Erythroblast (primary cell): ENCODE results near the gene CDC42BPB.
"Not testable (repeated sequence)": the region's sequence is repeated elsewhere in the genome, so short reads cannot be mapped to it uniquely, and the experiment has no call there.

Experiments
- DNase-seq, 2 experiments: peaks; one replicate each; lab custom pipeline; 2025; lab: John Stamatoyannopoulos, UW
- GATA1 ChIP-seq: IDR thresholded peaks from 2 replicates; pipeline ENCODE4 v1.6.1; 2011; ENCODE audit warnings: low read depth, mild to moderate bottlenecking, control low read depth, low read length, moderate library complexity
- POLR2A ChIP-seq: IDR thresholded peaks from 2 replicates; pipeline ENCODE4 v1.6.1; 2011; ENCODE audit warnings: mild to moderate bottlenecking, low read length

CDC42BPB gene

GRCh38 chr14:103030741-103031565 lies 26.4 kb downstream of the CDC42BPB start:
- TF ChIP-seq POLR2A = no peak
- no peak for DNase-seq

GRCh38 chr14:103029936-103030335 lies 27.4 kb downstream of the CDC42BPB start:
- no peak for DNase-seq
- TF ChIP-seq GATA1 (no peak), POLR2A (no peak)

GRCh38 chr14:103028772-103029171 lies 28.6 kb downstream of the CDC42BPB start:
- DNase-seq = no peak
- TF ChIP-seq GATA1 (no peak), POLR2A (no peak)

- DNase-seq = no peak
- no peak for TF ChIP-seq POLR2A
- no peak for TF ChIP-seq GATA1
Observed at GRCh38 chr14:103028161-103028767, 29.1 kb downstream of the CDC42BPB start.

DNA sequence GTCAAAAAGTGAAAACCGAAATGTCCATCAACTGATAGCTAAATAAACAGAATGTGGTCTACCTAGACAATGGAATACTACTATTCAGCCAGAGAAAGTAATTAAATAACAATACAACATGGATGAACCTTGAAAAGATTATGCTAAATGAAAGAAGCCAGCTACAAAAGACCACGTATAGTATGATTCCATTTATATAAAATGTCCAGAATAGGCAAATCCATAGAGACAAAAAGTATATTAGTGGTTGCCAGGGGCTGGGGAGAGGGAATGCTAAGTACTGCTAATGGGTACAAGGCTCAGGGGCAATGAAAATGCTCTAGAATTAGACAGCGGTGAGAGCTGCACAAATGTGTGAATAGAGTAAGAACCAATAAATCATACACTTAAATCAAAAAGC lies 29.9 kb downstream of the CDC42BPB start:
- DNase-seq = no peak
- no peak for TF ChIP-seq POLR2A
- TF ChIP-seq GATA1 = no peak

DNA sequence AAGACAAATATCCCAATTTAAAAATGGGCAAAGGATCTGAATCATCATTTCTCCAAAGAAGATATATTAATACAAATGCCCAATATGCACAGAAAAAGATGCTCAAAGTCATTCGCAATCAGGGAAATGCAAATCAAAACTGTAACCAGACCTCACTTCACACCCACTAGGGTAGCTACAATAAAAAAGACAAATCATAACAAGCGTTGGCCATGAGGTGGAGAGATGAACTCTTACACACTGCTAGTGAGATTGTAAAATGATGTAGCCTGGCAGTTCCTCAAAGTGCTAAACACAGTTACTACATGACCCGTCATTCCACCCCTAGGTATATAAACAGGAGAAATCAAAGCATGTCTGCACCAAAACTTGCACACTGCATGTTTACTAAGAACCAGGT lies 30.4 kb downstream of the CDC42BPB start:
- TF ChIP-seq GATA1 (no peak), POLR2A (no peak)

GRCh38 chr14:103026196-103026595 lies 31.2 kb downstream of the CDC42BPB start:
- not testable (repeated sequence) for DNase-seq

More for the DNA sequence above, 30.4 kb downstream of the CDC42BPB start:
- no peak for DNase-seq

DNA sequence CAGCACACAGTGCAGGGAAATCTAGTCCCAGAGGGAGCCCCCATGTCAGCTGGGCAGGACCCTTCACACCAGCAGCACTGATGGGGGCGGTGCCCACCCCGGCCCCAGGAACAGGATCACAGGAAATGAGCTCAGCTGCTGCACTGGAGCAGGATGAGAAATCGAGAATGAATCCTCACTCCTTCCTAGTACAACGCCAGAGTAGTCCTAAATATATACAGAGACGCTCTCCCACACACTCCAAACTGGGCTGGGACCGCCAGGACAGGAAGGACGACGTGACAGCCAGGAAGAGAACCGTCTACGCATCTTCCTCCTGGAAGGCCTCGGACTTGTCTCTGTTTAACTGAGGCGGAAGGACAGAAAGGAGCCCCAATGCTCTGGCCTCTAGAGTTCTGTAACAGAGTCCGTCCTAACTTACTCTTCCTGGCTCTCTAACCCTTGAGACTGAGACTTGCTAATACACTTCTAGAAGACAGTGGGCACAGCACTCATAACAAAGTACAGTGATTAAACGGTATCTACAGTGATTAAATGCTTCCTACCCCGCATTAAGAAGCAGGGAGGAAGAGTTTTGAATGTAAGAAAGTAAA lies 33.4 kb downstream of the CDC42BPB start:
- TF ChIP-seq GATA1 = no peak
- TF ChIP-seq POLR2A = no peak
- DNase-seq = no peak

DNA sequence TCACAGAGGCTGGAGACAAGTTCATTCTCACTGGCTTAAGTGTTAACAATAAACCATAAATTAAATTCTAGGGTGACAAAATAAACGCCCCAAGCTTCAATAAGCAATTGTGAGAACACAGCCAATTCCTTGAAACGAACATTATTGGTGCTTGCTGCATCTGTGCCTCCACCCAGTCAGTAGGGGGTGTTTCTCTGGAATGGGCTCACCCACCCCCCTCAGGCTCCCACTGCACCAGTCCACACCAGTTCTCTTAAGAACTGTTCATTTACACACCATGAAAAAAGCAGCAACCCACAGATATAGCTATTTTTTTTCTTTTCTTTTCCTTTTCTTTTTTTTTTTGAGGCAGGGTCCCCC lies 34.7 kb downstream of the CDC42BPB start:
- DNase-seq = no peak
- TF ChIP-seq GATA1 (no peak), POLR2A (no peak)

GRCh38 chr14:103022002-103022684 lies 35.2 kb downstream of the CDC42BPB start:
- no peak for DNase-seq
- TF ChIP-seq GATA1 (no peak), POLR2A (no peak)

DNA sequence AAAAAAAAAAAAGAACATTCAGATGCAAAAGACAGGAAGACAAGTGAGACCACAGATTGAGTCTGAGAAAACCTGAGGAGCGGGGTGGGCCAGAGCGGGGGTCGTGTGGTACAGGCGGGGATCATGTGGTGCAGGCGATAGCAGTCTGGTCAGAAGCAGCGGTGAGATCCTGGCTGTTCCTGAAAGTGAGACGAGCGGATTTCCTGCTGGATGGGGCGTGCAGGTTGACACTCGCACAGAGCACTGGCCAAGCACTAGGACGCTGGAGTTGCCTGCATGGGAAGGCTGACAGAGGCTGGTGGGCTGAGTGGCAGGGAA lies 35.7 kb downstream of the CDC42BPB start:
- TF ChIP-seq POLR2A (no peak), GATA1 (no peak)
- no peak for DNase-seq

DNA sequence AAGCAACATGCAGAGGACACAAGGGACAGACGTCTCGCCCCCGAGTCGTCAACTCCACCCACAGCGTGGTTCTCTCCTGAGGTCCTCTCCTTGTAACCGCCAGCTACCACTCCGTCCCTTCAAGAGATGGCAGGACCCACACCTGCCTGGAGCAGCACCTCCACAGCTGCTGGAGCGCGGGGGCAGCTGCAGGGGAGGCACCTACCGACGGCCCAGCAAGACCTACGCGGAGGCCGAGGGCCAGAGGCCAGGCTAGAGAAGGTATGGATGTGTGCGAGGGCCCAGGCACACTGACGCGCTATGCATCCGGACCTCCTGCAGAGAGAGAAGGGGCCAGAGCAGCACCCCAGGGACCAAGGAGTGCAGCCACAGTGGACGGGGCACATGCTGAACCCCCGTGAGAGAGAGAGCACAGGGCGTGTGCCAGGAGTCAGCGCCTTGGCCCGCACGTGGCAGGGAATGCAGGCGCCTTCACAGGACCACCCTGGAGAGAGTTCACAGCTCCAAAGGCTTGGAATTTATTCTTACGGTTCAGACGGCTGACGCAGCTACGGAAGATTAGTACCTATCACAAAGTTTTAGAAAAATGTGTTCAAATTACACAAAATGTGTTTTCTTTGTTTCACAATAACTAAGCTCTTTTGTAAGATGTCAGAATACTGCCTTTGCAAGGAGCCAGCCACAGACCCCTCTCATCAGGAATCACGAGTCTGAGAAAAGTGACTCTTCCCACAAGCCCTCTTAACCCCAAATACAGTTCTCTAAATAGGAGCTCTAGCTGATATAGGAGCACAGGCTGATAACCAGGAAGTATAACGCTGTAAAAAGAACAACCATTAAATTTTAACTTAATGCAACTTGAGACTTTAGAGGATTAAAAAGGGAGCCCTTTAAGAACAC lies 36.8 kb downstream of the CDC42BPB start:
- DNase-seq = no peak

DNA sequence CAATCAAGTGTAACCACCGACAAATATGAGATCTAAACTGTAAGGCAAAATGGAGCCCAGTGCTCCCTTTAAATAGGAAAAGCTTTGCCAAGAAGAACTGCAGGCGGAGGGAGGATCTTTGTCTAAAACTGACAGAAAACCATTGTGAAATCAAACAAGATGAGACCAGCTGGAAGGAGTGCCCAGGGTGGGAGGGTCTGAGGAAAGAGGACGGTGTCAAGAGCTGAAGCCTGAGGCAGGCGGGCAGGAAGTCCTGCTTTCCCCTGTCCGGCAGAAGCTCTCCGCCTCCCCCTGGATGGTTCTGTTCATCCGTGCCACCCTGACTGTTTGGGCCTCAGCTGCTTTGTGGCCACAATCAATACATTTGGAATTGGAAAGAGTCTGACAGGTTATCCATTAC lies 37.5 kb downstream of the CDC42BPB start:
- TF ChIP-seq GATA1 (no peak), POLR2A (no peak)
- no peak for DNase-seq

More for the DNA sequence above, 36.8 kb downstream of the CDC42BPB start:
- no peak for TF ChIP-seq GATA1
- no peak for TF ChIP-seq POLR2A

GRCh38 chr14:103019236-103019635 lies 38.1 kb downstream of the CDC42BPB start:
- DNase-seq = no peak
- TF ChIP-seq POLR2A (no peak), GATA1 (no peak)

DNA sequence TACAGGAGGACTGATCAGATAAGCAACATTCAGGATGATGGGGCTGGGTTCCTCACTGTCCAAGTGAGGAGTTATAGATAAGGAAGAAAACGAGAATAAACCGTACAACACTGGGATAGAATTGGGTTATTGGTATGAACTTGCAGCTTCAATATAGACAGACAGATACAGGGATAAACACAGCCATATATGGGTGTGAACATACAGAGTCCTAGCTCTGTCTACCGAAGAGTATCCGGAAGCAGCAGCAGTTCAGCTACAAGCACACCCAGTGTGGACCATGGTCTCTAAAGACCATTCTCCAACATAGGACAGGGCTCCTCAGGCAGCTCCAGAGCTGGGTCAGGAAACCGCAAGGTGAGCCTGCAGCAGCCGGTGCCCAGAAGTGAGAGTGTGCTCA lies 40.8 kb downstream of the CDC42BPB start:
- TF ChIP-seq POLR2A = no peak
- no peak for TF ChIP-seq GATA1
- no peak for DNase-seq
